Measurements from ENCODE around the gene ANKRD39.

Gene ANKRD39

GRCh38 chr2:96828436-96828835, 29.4 kb downstream of the ANKRD39 start:
- DNase-seq (ENCODE audit: low read depth in 2 of 2): no peak

- no peak for DNase-seq (ENCODE audit: low read depth in 2 of 2)
Observed at GRCh38 chr2:96826546-96827278, 31.1 kb downstream of the ANKRD39 start.

GRCh38 chr2:96825057-96825456, 32.8 kb downstream of the ANKRD39 start:
- DNase-seq (ENCODE audit: low read depth in 2 of 2): no peak

GRCh38 chr2:96824079-96824870, 33.5 kb downstream of the ANKRD39 start:
- no peak for DNase-seq (ENCODE audit: low read depth in 2 of 2)

GRCh38 chr2:96823198-96823597, 34.6 kb downstream of the ANKRD39 start:
- DNase-seq (ENCODE audit: low read depth in 2 of 2): no peak

- no peak for DNase-seq (ENCODE audit: low read depth in 2 of 2)
Observed at GRCh38 chr2:96822786-96823185, 35.0 kb downstream of the ANKRD39 start.

GRCh38 chr2:96821113-96821675, 36.6 kb downstream of the ANKRD39 start:
- no peak for DNase-seq (ENCODE audit: low read depth in 2 of 2)

GRCh38 chr2:96819876-96820511, 37.8 kb downstream of the ANKRD39 start:
- no peak for DNase-seq (ENCODE audit: low read depth in 2 of 2)

- DNase-seq (ENCODE audit: low read depth in 2 of 2): no peak
Observed at GRCh38 chr2:96819128-96819875, 38.5 kb downstream of the ANKRD39 start.

- no peak for DNase-seq (ENCODE audit: low read depth in 2 of 2)
Observed at GRCh38 chr2:96817882-96818281, 39.9 kb downstream of the ANKRD39 start.

GRCh38 chr2:96816836-96817702, 40.7 kb downstream of the ANKRD39 start:
- DNase-seq (ENCODE audit: low read depth in 2 of 2): no peak

- DNase-seq (ENCODE audit: low read depth in 2 of 2): peak; percentile 90 to 93
Observed at GRCh38 chr2:96816127-96816835, 41.5 kb downstream of the ANKRD39 start, which contains the start of gene CNNM3. TSS of gene CNNM3 (plus strand) at chr2:96816268. CDS start at chr2:96816278, 10 bp downstream.

- DNase-seq (ENCODE audit: low read depth in 2 of 2): no peak
Observed at GRCh38 chr2:96815326-96816126, 42.3 kb downstream of the ANKRD39 start.

GRCh38 chr2:96813656-96814055, 44.2 kb downstream of the ANKRD39 start:
- DNase-seq (ENCODE audit: low read depth in 2 of 2): no peak

- no peak for DNase-seq (ENCODE audit: low read depth in 2 of 2)
Observed at GRCh38 chr2:96811917-96812316, 45.9 kb downstream of the ANKRD39 start.

- DNase-seq (ENCODE audit: low read depth in 2 of 2): no peak
Observed at GRCh38 chr2:96810783-96811192, 47.0 kb downstream of the ANKRD39 start.

- no peak for DNase-seq (ENCODE audit: low read depth in 2 of 2)
Observed at GRCh38 chr2:96809951-96810782, 47.6 kb downstream of the ANKRD39 start.
